Smooth muscle cell (in vitro differentiated cells): ENCODE results near the gene TMBIM4. TPM values are rescaled to one million over a fixed set of nuclear protein-coding genes. Genes with fewer than 3 reads are reported as not detected.

Experiments
- DNase-seq: peaks from one replicate; lab custom pipeline; 2025; ENCODE audit not compliant: unreplicated experiment; lab: John Stamatoyannopoulos, UW
- H2AFZ ChIP-seq: fragments of 200-600 bp; sonication (generic); 2 replicates; pipeline ENCODE4 v1.6.0; 2016; ENCODE audit warnings: antibody characterized with exemption, low read depth, mild to moderate bottlenecking
- H3F3A ChIP-seq: fragments of 200-600 bp; sonication (generic); 2 replicates; pipeline ENCODE4 v1.6.0; 2017; ENCODE audit warnings: antibody characterized with exemption, low read depth
- H3K27ac ChIP-seq: fragments of 200-600 bp; sonication (generic); 2 replicates; pipeline ENCODE4 v1.5.1; 2016; ENCODE audit warnings: low read depth, mild to moderate bottlenecking
- H3K27me3 ChIP-seq: fragments of 200-600 bp; sonication (generic); 2 replicates; pipeline ENCODE4 v1.6.1; 2016; ENCODE audit warnings: low read depth, mild to moderate bottlenecking
- H3K36me3 ChIP-seq: fragments of 200-600 bp; sonication (generic); 2 replicates; pipeline ENCODE4 v1.5.1; 2016; ENCODE audit warnings: low read depth
- H3K4me1 ChIP-seq: fragments of 200-600 bp; sonication (generic); 2 replicates; pipeline ENCODE4 v1.5.1; 2016; ENCODE audit warnings: low read depth
- H3K4me2 ChIP-seq: fragments of 200-600 bp; sonication (generic); 2 replicates; pipeline ENCODE4 v1.6.0; 2016; ENCODE audit warnings: mild to moderate bottlenecking
- H3K4me3 ChIP-seq: fragments of 200-600 bp; sonication (generic); 2 replicates; pipeline ENCODE4 v1.5.1; 2016; ENCODE audit warnings: mild to moderate bottlenecking
- H3K79me2 ChIP-seq: fragments of 200-600 bp; sonication (generic); 2 replicates; pipeline ENCODE4 v1.6.0; 2016; ENCODE audit warnings: low read depth, mild to moderate bottlenecking
- H3K9ac ChIP-seq: fragments of 200-600 bp; sonication (generic); 2 replicates; pipeline ENCODE4 v1.6.0; 2016; ENCODE audit warnings: low read depth
- H3K9me3 ChIP-seq: fragments of 200-600 bp; sonication (generic); replicated peaks from 2 replicates; pipeline ENCODE4 v1.5.1; 2016; ENCODE audit warnings: low read depth
- H4K20me1 ChIP-seq: fragments of 200-600 bp; sonication (generic); 2 replicates; pipeline ENCODE4 v1.6.0; 2016; ENCODE audit warnings: low read depth
- CTCF ChIP-seq: fragments of 200-600 bp; sonication (generic); IDR thresholded peaks from 2 replicates; pipeline ENCODE4 v1.5.1; 2017; ENCODE audit warnings: borderline replicate concordance, mild to moderate bottlenecking, antibody characterized with exemption; ENCODE audit not compliant: insufficient read depth, poor library complexity, severe bottlenecking
- WGBS: methylation state at CpG from one replicate; pipeline ENCODE4 v1.1.7; 2016; ENCODE audit warnings: low lambda C conversion rate; 5-methylcytosine and 5-hydroxymethylcytosine counted together
- polyA plus RNA-seq: library from polyadenylated mRNA; unstranded; fragments of >200 nt; fragmentation: Nextera tagmentation; extraction: Ambion mirVana; gene quantifications from 2 replicates; pipeline ENCODE4 v1.2.1, GENCODE V29; 2016
- total RNA-seq: library from RNA; depleted of rRNA; stranded (reverse); fragments of >200 nt; gene quantifications from 2 replicates; pipeline ENCODE4 v1.2.3, GENCODE V29; 2014

TMBIM4 gene
- total and polyA plus RNA-seq, 2 experiments from 2014 or later, result 97.9 to 103 TPM

- Histone ChIP-seq H3K36me3 (no peaks in the 10 kb centered on the region), H2AFZ (peak overlapping the region; percentile 94), H3K79me2 (no peaks in the 10 kb centered on the region), H3K4me2 (peak overlapping the region; percentile 87), H3F3A (no peaks in the 10 kb centered on the region), H3K27ac (peak overlapping the region; percentile 11), H4K20me1 (no peaks in the 10 kb centered on the region), H3K9me3 (no peaks in the 10 kb centered on the region), H3K27me3 (peaks cover 13% of the 10 kb centered on the region), H3K9ac (no peak overlapping the region), H3K4me1 (no peaks in the 10 kb centered on the region), H3K4me3 (peak overlapping the region; percentile 50)
- 82% methylated on average over 6 of the region's 6 CpGs for whole genome bisulfite sequencing
- DNase-seq, result no peak
- no peak for TF ChIP-seq CTCF
These were observed 20.1 kb upstream of the TMBIM4 start for GRCh38 chr12:66189889-66190288.

- Histone ChIP-seq H3K4me2 (peak overlapping the region; percentile 87), H3K9ac (no peak overlapping the region), H3K27ac (peak overlapping the region; percentile 11)
These were observed 19.7 kb upstream of the TMBIM4 start for GRCh38 chr12:66189486-66189843.

GRCh38 chr12:66188584-66189485 lies 19.0 kb upstream of the TMBIM4 start, which contains the start of gene IRAK3:
Gene IRAK3, plus strand, starts transcription at chr12:66189214. Its CDS starts 86 bp downstream, at chr12:66189300.
- Histone ChIP-seq H3K9me3 (no peaks in the 10 kb centered on the region), H3K4me2 (peak within 1 kb of the TSS; percentile 87), H3F3A (no peaks in the 10 kb centered on the region), H4K20me1 (no peaks in the 10 kb centered on the region), H3K27me3 (peaks cover 13% of the 10 kb centered on the region), H2AFZ (peak within 1 kb of the TSS; percentile 94), H3K27ac (peak within 1 kb of the TSS; percentile 11), H3K36me3 (no peaks in the 10 kb centered on the region), H3K4me3 (peak within 1 kb of the TSS; percentile 50), H3K79me2 (no peaks in the 10 kb centered on the region), H3K4me1 (no peaks in the 10 kb centered on the region), H3K9ac (no peak within 1 kb of the TSS)
- no peak for TF ChIP-seq CTCF
- peak; percentile 26 for DNase-seq
- WGBS, result 23% methylated on average over 74 of the region's 82 CpGs

More at GRCh38 chr12:66189486-66189843, 19.7 kb upstream of the TMBIM4 start:
- no peaks in the 10 kb centered on the region for H3K79me2 ChIP-seq
- no peaks in the 10 kb centered on the region for H3K9me3 ChIP-seq
- H3K4me3 ChIP-seq, result peak overlapping the region; percentile 50
- H2AFZ ChIP-seq, result peak overlapping the region; percentile 94
- H3F3A ChIP-seq, result no peaks in the 10 kb centered on the region
- H3K4me1 ChIP-seq, result no peaks in the 10 kb centered on the region
- no peaks in the 10 kb centered on the region for H3K36me3 ChIP-seq
- peaks cover 13% of the 10 kb centered on the region for H3K27me3 ChIP-seq
- DNase-seq, result no peak
- H4K20me1 ChIP-seq, result no peaks in the 10 kb centered on the region
- WGBS, result 22% methylated on average over 14 of the region's 18 CpGs
- TF ChIP-seq CTCF, result no peak

GRCh38 chr12:66187821-66188220 lies 18.0 kb upstream of the TMBIM4 start:
- H3K27ac ChIP-seq, result no peak overlapping the region
- 98% methylated on average over 4 of the region's 4 CpGs for WGBS

More at GRCh38 chr12:66187821-66188220, 18.0 kb upstream of the TMBIM4 start:
- H3K4me3 ChIP-seq, result no peak overlapping the region
- H3K9me3 ChIP-seq, result no peaks in the 10 kb centered on the region
- no peaks in the 10 kb centered on the region for H3K36me3 ChIP-seq
- peaks cover 13% of the 10 kb centered on the region for H3K27me3 ChIP-seq
- no peak overlapping the region for H3K4me2 ChIP-seq
- H2AFZ ChIP-seq, result no peak overlapping the region
- H3K79me2 ChIP-seq, result no peaks in the 10 kb centered on the region
- no peak for DNase-seq
- no peak for TF ChIP-seq CTCF
- no peaks in the 10 kb centered on the region for H4K20me1 ChIP-seq
- H3F3A ChIP-seq, result no peaks in the 10 kb centered on the region
- no peaks in the 10 kb centered on the region for H3K4me1 ChIP-seq
- no peak overlapping the region for H3K9ac ChIP-seq
